ENCODE measurements around the gene INSR.

DNA sequence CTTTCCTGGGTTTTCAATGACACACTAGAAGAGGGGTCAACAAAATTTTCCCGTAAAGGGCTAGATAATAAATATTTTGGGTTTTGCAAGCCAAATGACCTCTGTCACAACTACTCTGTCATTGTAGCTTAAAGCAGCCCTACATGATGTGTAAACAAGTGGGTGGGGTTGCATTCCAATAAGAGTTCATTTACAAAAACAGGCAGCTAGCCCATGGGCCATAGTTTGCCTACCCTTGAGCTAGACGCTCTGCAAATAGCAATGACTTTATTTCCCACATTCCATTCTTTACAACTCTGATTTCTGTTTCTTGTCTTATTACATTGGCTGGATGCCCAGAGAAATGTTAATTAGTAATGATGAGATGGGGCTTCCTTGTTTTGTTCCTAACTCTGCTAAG is 148.7 kb downstream of the INSR start:
- no peak for TF ChIP-seq EP300 (IDR thresholded peaks at IDR 0.05)
- TF ChIP-seq, protein P1, sequence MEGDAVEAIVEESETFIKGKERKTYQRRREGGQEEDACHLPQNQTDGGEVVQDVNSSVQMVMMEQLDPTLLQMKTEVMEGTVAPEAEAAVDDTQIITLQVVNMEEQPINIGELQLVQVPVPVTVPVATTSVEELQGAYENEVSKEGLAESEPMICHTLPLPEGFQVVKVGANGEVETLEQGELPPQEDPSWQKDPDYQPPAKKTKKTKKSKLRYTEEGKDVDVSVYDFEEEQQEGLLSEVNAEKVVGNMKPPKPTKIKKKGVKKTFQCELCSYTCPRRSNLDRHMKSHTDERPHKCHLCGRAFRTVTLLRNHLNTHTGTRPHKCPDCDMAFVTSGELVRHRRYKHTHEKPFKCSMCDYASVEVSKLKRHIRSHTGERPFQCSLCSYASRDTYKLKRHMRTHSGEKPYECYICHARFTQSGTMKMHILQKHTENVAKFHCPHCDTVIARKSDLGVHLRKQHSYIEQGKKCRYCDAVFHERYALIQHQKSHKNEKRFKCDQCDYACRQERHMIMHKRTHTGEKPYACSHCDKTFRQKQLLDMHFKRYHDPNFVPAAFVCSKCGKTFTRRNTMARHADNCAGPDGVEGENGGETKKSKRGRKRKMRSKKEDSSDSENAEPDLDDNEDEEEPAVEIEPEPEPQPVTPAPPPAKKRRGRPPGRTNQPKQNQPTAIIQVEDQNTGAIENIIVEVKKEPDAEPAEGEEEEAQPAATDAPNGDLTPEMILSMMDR (IDR thresholded peaks at IDR 0.05) = no peak
- no peak for TF ChIP-seq POLR2A (IDR thresholded peaks at IDR 0.05)
